NCI-H82 treated with DMSO at 0.1 percent for 48 hours (cell line): Measurements from ENCODE around the gene GPI.
A peak's percentile ranks its signal among the peaks of the same experiment; 100 is the strongest.

ENCODE experiments used
- DNase-seq: peaks from one replicate; lab custom pipeline; 2025; ENCODE audit not compliant: unreplicated experiment; lab: John Stamatoyannopoulos, UW

Gene GPI

GRCh38 chr19:34337739-34338138, 27.3 kb upstream of the GPI start:
- no peak for DNase-seq

GRCh38 chr19:34341935-34342680, 22.9 kb upstream of the GPI start:
- no peak for DNase-seq

GRCh38 chr19:34343751-34344150, 21.2 kb upstream of the GPI start:
- no peak for DNase-seq

- peak; percentile 56 for DNase-seq
These were observed 19.0 kb upstream of the GPI start for GRCh38 chr19:34345947-34346351.

- DNase-seq: no peak
These were observed 17.3 kb upstream of the GPI start for GRCh38 chr19:34347561-34348165.

- DNase-seq: no peak
These were observed 16.0 kb upstream of the GPI start for GRCh38 chr19:34348899-34349487.

- no peak for DNase-seq
These were observed 14.8 kb upstream of the GPI start for GRCh38 chr19:34350161-34350561.

GRCh38 chr19:34351382-34351826, 13.6 kb upstream of the GPI start:
- DNase-seq: no peak

- no peak for DNase-seq
These were observed 11.4 kb upstream of the GPI start for GRCh38 chr19:34353546-34353945.

GRCh38 chr19:34355201-34355600, 9.8 kb upstream of the GPI start:
- DNase-seq: no peak

GRCh38 chr19:34356875-34357274, 8.1 kb upstream of the GPI start:
- no peak for DNase-seq

GRCh38 chr19:34357431-34357830, 7.6 kb upstream of the GPI start:
- DNase-seq: no peak

- peak; percentile 98 for DNase-seq
These were observed 5.6 kb upstream of the GPI start for GRCh38 chr19:34359140-34359953.

GRCh38 chr19:34359954-34360315, 5.1 kb upstream of the GPI start:
- no peak for DNase-seq

- DNase-seq: no peak
These were observed 4.6 kb upstream of the GPI start for GRCh38 chr19:34360354-34360909.

GRCh38 chr19:34362679-34363069, 2.3 kb upstream of the GPI start:
- DNase-seq: no peak

- peak; percentile 3 for DNase-seq
These were observed 1.9 kb upstream of the GPI start for GRCh38 chr19:34363094-34363493.

GRCh38 chr19:34363930-34364329, 1.1 kb upstream of the GPI start:
- DNase-seq: no peak

- no peak for DNase-seq
These were observed 550 bp upstream of the GPI start for GRCh38 chr19:34364462-34364829.

- DNase-seq: no peak
These were observed 736 bp downstream of the GPI start for GRCh38 chr19:34365463-34366401.
